PC-3 (cell line): ENCODE results near the gene NEK4. TPM values are rescaled to one million over a fixed set of nuclear protein-coding genes. Genes with fewer than 3 reads are reported as not detected.

Source experiments
- ATAC-seq: fragments of 200-7000 bp; cut with Tn5 transposase; 2 replicates; pipeline ENCODE4 v1.9.1; 2020; ENCODE audit warnings: mild to moderate bottlenecking, moderate library complexity
- BruUV-seq: library from RNA; stranded (reverse); fragments of 400-500 nt; replicated peaks from 2 replicates; lab custom pipeline; 2021; lab: Mats Ljungman, UMichigan
- CTCF ChIA-PET: fragments of 300-600 bp; sonication (Branson Sonifier 250); formaldehyde crosslinking; loops from one replicate; lab custom pipeline; 2022; ENCODE audit warnings: antibody characterized with exemption; lab: Charles Lee
- POLR2A ChIA-PET: fragments of 300-600 bp; sonication (Branson Sonifier 250); formaldehyde crosslinking; loops from one replicate; lab custom pipeline; 2022; ENCODE audit warnings: antibody characterized with exemption; ENCODE audit not compliant: unreplicated experiment; lab: Charles Lee
- DNase-seq: peaks from one replicate; pipeline ENCODE4 v3.0.0-alpha.2; 2015
- H2AFZ ChIP-seq: fragments of 300-600 bp; sonication (generic); 2 replicates; pipeline ENCODE4 v1.6.0; 2016; ENCODE audit warnings: antibody characterized with exemption, low read length
- H3F3A ChIP-seq: fragments of 300-600 bp; sonication (generic); one replicate; pipeline ENCODE4 v1.6.0; 2017; ENCODE audit warnings: antibody characterized with exemption, low read length, control low read depth, mild to moderate bottlenecking; ENCODE audit not compliant: unreplicated experiment
- H3K27ac ChIP-seq: fragments of 300-600 bp; sonication (generic); 2 replicates; pipeline ENCODE4 v1.5.1; 2016; ENCODE audit warnings: mild to moderate bottlenecking, low read length
- H3K27me3 ChIP-seq: fragments of 300-600 bp; sonication (generic); 2 replicates; pipeline ENCODE4 v1.6.1; 2016; ENCODE audit warnings: low read length, mixed read lengths
- H3K36me3 ChIP-seq: fragments of 300-600 bp; sonication (generic); 2 replicates; pipeline ENCODE4 v1.6.1; 2016; ENCODE audit warnings: low read depth, mixed run types, low read length, mixed read lengths
- H3K4me1 ChIP-seq: fragments of 300-600 bp; sonication (generic); 2 replicates; pipeline ENCODE4 v1.5.1; 2016; ENCODE audit warnings: low read length; ENCODE audit not compliant: insufficient read depth
- H3K4me2 ChIP-seq: fragments of 300-600 bp; sonication (generic); 2 replicates; pipeline ENCODE4 v1.6.0; 2016; ENCODE audit warnings: low read length
- H3K4me3 ChIP-seq: fragments of 300-600 bp; sonication (generic); 2 replicates; pipeline ENCODE4 v1.5.1; 2016; ENCODE audit warnings: mild to moderate bottlenecking, low read length, mixed read lengths
- H3K79me2 ChIP-seq: fragments of 300-600 bp; sonication (generic); 2 replicates; pipeline ENCODE4 v1.6.1; 2017; ENCODE audit warnings: low read length, mixed read lengths
- H3K9ac ChIP-seq: fragments of 300-600 bp; sonication (generic); 2 replicates; pipeline ENCODE4 v1.6.0; 2016; ENCODE audit warnings: mild to moderate bottlenecking, low read length
- H3K9me2 ChIP-seq: fragments of 300-600 bp; sonication (generic); replicated peaks from 2 replicates; pipeline ENCODE4 v1.6.1; 2016; ENCODE audit warnings: mixed run types, low read length, mixed read lengths
- H3K9me3 ChIP-seq: fragments of 300-600 bp; sonication (generic); 2 replicates; pipeline ENCODE4 v1.6.1; 2016; ENCODE audit warnings: low read length, mixed read lengths
- H4K20me1 ChIP-seq: fragments of 300-600 bp; sonication (generic); 2 replicates; pipeline ENCODE4 v1.6.1; 2016; ENCODE audit warnings: low read length, mixed read lengths
- CTCF ChIP-seq: fragments of 300-600 bp; sonication (generic); conservative IDR thresholded peaks from 2 replicates; pipeline ENCODE4 v1.5.1; 2017; ENCODE audit warnings: antibody characterized with exemption, low read depth, mild to moderate bottlenecking, low read length
- EZH2 ChIP-seq: fragments of 300-600 bp; sonication (generic); IDR thresholded peaks from one replicate; pipeline ENCODE4 v1.6.1; 2017; ENCODE audit warnings: antibody characterized with exemption, mild to moderate bottlenecking, low read length; ENCODE audit not compliant: unreplicated experiment
- EZH2phosphoT487 ChIP-seq: fragments of 300-600 bp; sonication (generic); IDR thresholded peaks from 2 replicates; pipeline ENCODE4 v1.6.1; 2018; ENCODE audit warnings: mild to moderate bottlenecking, antibody characterized with exemption, low read length, borderline replicate concordance
- intact Hi-C: fragments of 100-400 bp; cut with micrococcal nuclease; formaldehyde crosslinking; loops from 2 replicates; pipeline ENCODE4 v1.9.0; 2023
- total RNA-seq: library from RNA; depleted of rRNA; stranded (reverse); fragments of >200 nt; gene quantifications from 2 replicates; pipeline ENCODE4 v1.2.3, GENCODE V29; 2014

The NEK4 gene
- total RNA-seq, 1 experiment from 2014 or later, result 33.6 TPM

- Histone ChIP-seq H3K36me3 (peaks cover 16% of the 10 kb centered on the region; the same call in 1 of the 2 replicates), H3F3A (no peaks in the 10 kb centered on the region), H3K9ac (no peak overlapping the region), H3K4me3 (no peak overlapping the region), H3K4me1 (no peaks in the 10 kb centered on the region), H3K27ac (no peak overlapping the region), H2AFZ (no peak overlapping the region), H3K79me2 (no peaks in the 10 kb centered on the region), H3K27me3 (no peaks in the 10 kb centered on the region), H4K20me1 (no peaks in the 10 kb centered on the region), H3K9me3 (no peaks in the 10 kb centered on the region), H3K4me2 (no peak overlapping the region), H3K9me2 (no peaks in the 10 kb centered on the region)
- no peak for TF ChIP-seq CTCF
- TF ChIP-seq EZH2phosphoT487, result no peak
- no peak for TF ChIP-seq EZH2
- no TSS peak for BruUV-seq
- POLR2A ChIA-PET, result no interaction called here
- DNase-seq (no peak), ATAC-seq (no peak)
- CTCF ChIA-PET, result no interaction called here
- intact Hi-C loops, result no loop called here
Observed at GRCh38 chr3:52721730-52722008, 49.1 kb downstream of the NEK4 start.

GRCh38 chr3:52721002-52721729 lies 49.6 kb downstream of the NEK4 start:
- intact Hi-C loops, result no loop called here
- BruUV-seq, result no TSS peak
- TF ChIP-seq CTCF, result no peak
- no peak for TF ChIP-seq EZH2phosphoT487
- no peak for TF ChIP-seq EZH2

GRCh38 chr3:52719618-52720017 lies 51.1 kb downstream of the NEK4 start:
- H3F3A ChIP-seq, result no peaks in the 10 kb centered on the region
- ATAC-seq (no peak), DNase-seq (no peak)
- H3K9me3 ChIP-seq, result no peaks in the 10 kb centered on the region
- POLR2A ChIA-PET, result no interaction called here
- intact Hi-C loops, result no loop called here
- H3K79me2 ChIP-seq, result no peaks in the 10 kb centered on the region
- H3K27me3 ChIP-seq, result no peaks in the 10 kb centered on the region
- H3K9ac ChIP-seq, result no peak overlapping the region
- H3K4me2 ChIP-seq, result no peak overlapping the region
- H3K36me3 ChIP-seq, result peaks cover 16% of the 10 kb centered on the region; the same call in 1 of the 2 replicates
- no TSS peak for BruUV-seq
- no peak overlapping the region for H2AFZ ChIP-seq
- CTCF ChIA-PET, result no interaction called here
- H3K4me1 ChIP-seq, result no peaks in the 10 kb centered on the region
- H3K27ac ChIP-seq, result no peak overlapping the region
- TF ChIP-seq CTCF, result no peak
- TF ChIP-seq EZH2phosphoT487, result no peak
- no peak for TF ChIP-seq EZH2
- no peaks in the 10 kb centered on the region for H3K9me2 ChIP-seq
- no peaks in the 10 kb centered on the region for H4K20me1 ChIP-seq
- no peak overlapping the region for H3K4me3 ChIP-seq

More at GRCh38 chr3:52721002-52721729, 49.6 kb downstream of the NEK4 start:
- H3K4me3 ChIP-seq, result no peak overlapping the region
- no peaks in the 10 kb centered on the region for H3K9me3 ChIP-seq
- H3K4me1 ChIP-seq, result no peaks in the 10 kb centered on the region
- no peak for ATAC-seq
- H3K4me2 ChIP-seq, result no peak overlapping the region
- no peak overlapping the region for H2AFZ ChIP-seq
- POLR2A ChIA-PET, result interaction anchor here (0.7 kb wide), 1 partner anchor 62 kb away, joined by 3 read pairs; no protein-coding TSS in a partner anchor
- H3K9me2 ChIP-seq, result no peaks in the 10 kb centered on the region
- H3K9ac ChIP-seq, result no peak overlapping the region
- no peaks in the 10 kb centered on the region for H3K27me3 ChIP-seq
- no peaks in the 10 kb centered on the region for H4K20me1 ChIP-seq
- no peaks in the 10 kb centered on the region for H3K79me2 ChIP-seq
- H3F3A ChIP-seq, result no peaks in the 10 kb centered on the region
- peaks cover 16% of the 10 kb centered on the region; the same call in 1 of the 2 replicates for H3K36me3 ChIP-seq
- DNase-seq, result no peak
- no peak overlapping the region for H3K27ac ChIP-seq
- CTCF ChIA-PET, result no interaction called here
